ENCODE measurements around the gene PCP4.

Gene PCP4

DNA sequence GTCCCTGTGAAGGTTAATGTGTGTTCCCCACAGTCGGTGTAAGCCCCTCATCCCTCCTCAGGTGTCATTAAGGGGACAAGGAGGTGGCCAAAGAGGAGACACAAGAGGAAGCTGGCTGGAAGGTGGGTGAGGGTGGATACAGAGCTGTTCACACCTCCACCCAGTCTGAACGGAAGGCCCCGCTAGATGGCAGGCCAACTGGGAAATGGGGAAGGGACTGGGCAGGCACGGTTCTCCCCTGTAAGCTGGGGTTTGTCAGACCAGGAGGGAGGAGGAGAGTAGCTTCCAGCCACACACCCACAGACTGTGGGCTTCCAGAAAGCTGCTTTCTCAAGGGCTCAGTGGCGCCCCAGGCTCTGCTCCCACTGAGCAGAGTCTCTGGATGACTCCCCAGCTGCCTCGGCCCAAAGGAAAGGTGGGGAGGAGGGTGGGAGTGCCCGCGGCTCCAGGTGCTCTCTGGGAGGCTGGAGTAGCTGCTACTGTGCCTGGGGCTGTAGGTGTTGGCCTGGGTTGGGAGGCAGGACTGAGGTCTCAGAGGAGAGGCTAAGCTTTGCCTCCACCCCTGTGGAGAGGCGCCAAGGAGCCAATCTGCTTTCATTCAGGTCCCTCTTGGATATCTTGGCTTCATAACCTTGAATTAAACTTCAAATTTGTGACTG is 41.2 kb downstream of the PCP4 start:
- no peak for DNase-seq (ENCODE audit: low read depth in 1 of 2, low spot score in 1 of 2)
- TF ChIP-seq JUND (IDR thresholded peaks at IDR 0.05; ENCODE audit: low read depth) = no peak
- in situ Hi-C loops (cut with HindIII; ENCODE audit: low pct_unique_long_range_greater_than_20kb, low sequenced_read_pairs) = no loop called here

DNA sequence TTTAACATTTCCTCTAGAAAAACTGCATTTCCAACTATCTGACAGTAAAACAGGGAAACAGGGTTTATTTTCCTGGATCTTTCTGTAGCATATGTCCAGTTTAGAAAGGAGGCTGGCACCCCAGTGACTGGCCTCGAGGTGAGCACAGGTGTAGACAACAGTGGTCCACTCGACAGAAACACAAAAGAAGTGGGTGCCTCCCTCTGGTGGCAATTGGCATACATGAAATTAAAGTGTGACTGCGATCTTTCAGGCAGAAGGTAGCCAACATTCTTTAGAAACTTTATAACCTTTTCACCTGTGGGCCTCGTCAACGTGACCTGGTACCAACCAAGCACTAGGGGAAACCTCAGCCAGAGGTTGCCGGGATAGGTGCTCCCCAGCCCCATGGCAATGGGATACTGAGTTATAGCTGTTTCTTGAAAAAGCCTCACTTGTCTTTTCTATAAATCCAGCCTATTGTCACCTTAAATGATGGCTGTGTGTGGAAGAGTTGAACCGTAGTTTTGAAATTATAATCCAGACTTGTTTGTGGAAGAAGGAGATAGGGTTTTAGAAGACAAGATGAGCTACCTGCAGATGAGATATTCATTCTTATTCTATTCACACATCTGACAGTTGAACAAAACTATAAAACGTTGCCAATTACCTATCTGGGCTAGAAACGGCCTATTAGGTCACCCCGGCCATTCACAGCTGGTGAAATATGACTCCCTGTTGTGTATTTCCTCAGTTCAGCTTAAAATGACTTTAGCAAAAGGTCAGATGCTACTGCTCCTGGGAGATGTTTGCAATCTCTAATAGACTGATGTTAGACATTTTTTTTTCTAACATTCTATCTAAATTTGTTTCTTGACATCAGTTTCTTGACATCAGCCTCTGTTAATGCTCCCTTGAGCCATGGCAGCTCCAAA is 44.3 kb downstream of the PCP4 start:
- in situ Hi-C loops (cut with HindIII; ENCODE audit: low pct_unique_long_range_greater_than_20kb, low sequenced_read_pairs) = no loop called here
- DNase-seq (ENCODE audit: low read depth in 1 of 2, low spot score in 1 of 2) = peak; percentile 27 to 71
- TF ChIP-seq JUND (IDR thresholded peaks at IDR 0.05; ENCODE audit: low read depth) = no peak

DNA sequence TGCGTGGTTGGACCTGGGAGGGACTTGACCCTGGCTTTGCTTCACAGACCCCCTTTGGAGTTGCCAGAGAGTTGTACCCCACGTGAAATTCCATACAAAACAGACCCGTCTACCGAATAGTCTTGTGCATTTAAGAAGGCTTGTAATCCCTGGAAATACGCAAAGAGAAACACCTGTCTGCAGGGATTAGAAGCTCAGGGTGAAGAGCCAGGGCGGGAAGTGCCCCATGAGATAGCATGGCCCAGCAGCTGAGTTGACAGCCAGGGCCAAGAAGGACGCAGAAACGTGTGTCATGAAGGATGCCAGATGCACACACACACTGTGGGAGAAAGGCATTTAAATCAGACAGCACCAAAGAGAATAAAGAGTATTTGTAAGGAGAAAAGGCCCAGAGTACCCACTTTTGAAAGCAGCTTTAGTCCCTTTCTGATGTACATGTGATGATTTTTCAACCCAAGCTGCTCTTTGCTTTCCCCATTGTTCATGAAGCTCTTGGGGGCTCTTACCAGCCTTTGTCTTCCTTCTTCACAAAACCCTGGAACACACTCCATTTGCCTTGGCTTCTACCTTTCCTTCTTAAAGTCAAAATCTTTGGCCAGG is 46.6 kb downstream of the PCP4 start:
- in situ Hi-C loops (cut with HindIII; ENCODE audit: low pct_unique_long_range_greater_than_20kb, low sequenced_read_pairs) = no loop called here
- TF ChIP-seq JUND (IDR thresholded peaks at IDR 0.05; ENCODE audit: low read depth) = no peak
- no peak for DNase-seq (ENCODE audit: low read depth in 1 of 2, low spot score in 1 of 2)

- DNase-seq (ENCODE audit: low read depth in 1 of 2, low spot score in 1 of 2) = no peak
- in situ Hi-C loops (cut with HindIII; ENCODE audit: low pct_unique_long_range_greater_than_20kb, low sequenced_read_pairs) = no loop called here
- no peak for TF ChIP-seq JUND (IDR thresholded peaks at IDR 0.05; ENCODE audit: low read depth)
Observed at GRCh38 chr21:39915881-39916280, 48.6 kb downstream of the PCP4 start.

GRCh38 chr21:39918558-39918957 is 51.3 kb downstream of the PCP4 start:
- no peak for DNase-seq (ENCODE audit: low read depth in 1 of 2, low spot score in 1 of 2)
- TF ChIP-seq JUND (IDR thresholded peaks at IDR 0.05; ENCODE audit: low read depth) = no peak
- in situ Hi-C loops (cut with HindIII; ENCODE audit: low pct_unique_long_range_greater_than_20kb, low sequenced_read_pairs) = no loop called here

- no peak for DNase-seq (ENCODE audit: low read depth in 1 of 2, low spot score in 1 of 2)
- in situ Hi-C loops (cut with HindIII; ENCODE audit: low pct_unique_long_range_greater_than_20kb, low sequenced_read_pairs) = no loop called here
- TF ChIP-seq JUND (IDR thresholded peaks at IDR 0.05; ENCODE audit: low read depth) = no peak
Observed at GRCh38 chr21:39923476-39923875, 56.2 kb downstream of the PCP4 start.

DNA sequence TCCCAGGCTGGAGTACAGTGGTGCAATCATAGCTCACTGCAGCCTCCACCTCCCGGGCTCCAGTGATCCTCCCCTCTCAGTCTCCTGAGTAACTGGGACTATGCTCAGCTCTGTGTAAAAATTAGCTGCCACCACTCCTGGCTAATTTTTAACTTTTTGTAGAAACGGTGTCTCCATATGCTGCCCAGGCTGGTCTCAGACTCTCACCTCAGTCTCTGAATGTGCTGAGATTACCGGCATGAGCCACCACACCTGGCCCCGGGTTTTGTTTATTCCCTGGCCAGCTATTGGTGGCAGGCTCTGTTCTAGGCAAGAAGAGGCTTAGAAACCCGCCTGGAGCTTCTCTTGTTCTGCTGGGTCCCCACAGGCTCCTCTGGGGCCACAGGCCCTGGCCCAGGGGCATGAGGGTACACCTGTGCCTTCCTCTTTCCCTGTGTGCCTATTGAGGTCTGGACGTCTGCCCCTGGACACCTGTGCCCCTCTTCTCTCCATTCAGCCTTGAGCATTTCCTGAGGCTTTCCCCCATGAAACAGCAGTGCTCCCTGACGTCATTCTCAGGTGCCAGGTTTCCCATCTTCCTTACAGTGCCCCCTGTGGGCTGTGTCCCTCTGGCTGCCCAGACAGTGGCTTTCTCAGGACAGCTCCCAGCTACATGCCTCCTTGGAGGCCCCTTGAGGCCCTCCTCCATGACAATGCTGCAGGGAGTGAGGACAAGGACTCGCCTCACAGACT is 57.5 kb downstream of the PCP4 start:
- in situ Hi-C loops (cut with HindIII; ENCODE audit: low pct_unique_long_range_greater_than_20kb, low sequenced_read_pairs) = no loop called here
- no peak for DNase-seq (ENCODE audit: low read depth in 1 of 2, low spot score in 1 of 2)
- TF ChIP-seq JUND (IDR thresholded peaks at IDR 0.05; ENCODE audit: low read depth) = no peak

DNA sequence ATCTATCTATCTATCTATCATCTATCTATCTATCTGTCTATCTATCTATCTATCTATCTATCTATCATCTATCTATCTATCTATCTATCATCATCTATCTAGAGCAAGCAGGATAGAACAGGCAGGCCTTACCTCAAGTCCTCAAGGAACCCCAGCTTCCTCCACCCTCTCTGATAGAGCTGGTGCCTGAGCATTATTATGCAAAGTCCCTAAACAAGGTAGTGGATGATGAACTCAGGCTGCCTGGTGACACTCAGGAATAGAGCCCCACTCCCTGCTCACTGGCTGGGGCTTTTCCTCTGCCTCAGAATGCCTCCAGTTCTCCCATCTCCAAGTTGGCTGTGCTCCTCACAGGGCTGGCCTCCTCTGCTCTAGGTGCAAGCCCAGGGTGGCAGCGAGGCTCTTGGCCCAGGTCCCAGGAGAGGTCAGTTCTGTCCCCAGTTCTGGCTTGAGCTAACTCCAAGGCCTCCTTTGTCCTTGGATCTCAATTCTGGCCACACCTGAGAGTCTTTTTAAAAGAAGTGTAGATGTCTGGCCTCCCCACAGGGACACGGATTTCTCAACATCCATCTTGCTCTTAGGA is 60.2 kb downstream of the PCP4 start:
- no peak for TF ChIP-seq JUND (IDR thresholded peaks at IDR 0.05; ENCODE audit: low read depth)
- in situ Hi-C loops (cut with HindIII; ENCODE audit: low pct_unique_long_range_greater_than_20kb, low sequenced_read_pairs) = no loop called here

GRCh38 chr21:39932335-39932734 is 65.1 kb downstream of the PCP4 start:
- TF ChIP-seq JUND (IDR thresholded peaks at IDR 0.05; ENCODE audit: low read depth) = no peak
- DNase-seq (ENCODE audit: low read depth in 1 of 2, low spot score in 1 of 2) = no peak
- in situ Hi-C loops (cut with HindIII; ENCODE audit: low pct_unique_long_range_greater_than_20kb, low sequenced_read_pairs) = no loop called here

More for the DNA sequence above, 60.2 kb downstream of the PCP4 start:
- DNase-seq (ENCODE audit: low read depth in 1 of 2, low spot score in 1 of 2) = no peak

GRCh38 chr21:39934895-39935294 is 67.7 kb downstream of the PCP4 start:
- in situ Hi-C loops (cut with HindIII; ENCODE audit: low pct_unique_long_range_greater_than_20kb, low sequenced_read_pairs) = no loop called here
- DNase-seq (ENCODE audit: low read depth in 1 of 2, low spot score in 1 of 2) = no peak
- no peak for TF ChIP-seq JUND (IDR thresholded peaks at IDR 0.05; ENCODE audit: low read depth)

GRCh38 chr21:39935716-39936115 is 68.5 kb downstream of the PCP4 start:
- DNase-seq (ENCODE audit: low read depth in 1 of 2, low spot score in 1 of 2) = no peak
- TF ChIP-seq JUND (IDR thresholded peaks at IDR 0.05; ENCODE audit: low read depth) = no peak
- in situ Hi-C loops (cut with HindIII; ENCODE audit: low pct_unique_long_range_greater_than_20kb, low sequenced_read_pairs) = no loop called here

- in situ Hi-C loops (cut with HindIII; ENCODE audit: low pct_unique_long_range_greater_than_20kb, low sequenced_read_pairs) = no loop called here
- TF ChIP-seq JUND (IDR thresholded peaks at IDR 0.05; ENCODE audit: low read depth) = no peak
- peak in 1 of 2 experiments; percentile 22 for DNase-seq (ENCODE audit: low read depth in 1 of 2, low spot score in 1 of 2)
Observed at GRCh38 chr21:39938086-39938625, 70.9 kb downstream of the PCP4 start.

All from T47D (cell line).